LNCAP (cell line): ENCODE data around the gene EHD1.

Source experiments
- TF ChIP-seq, protein P1 (sequence below): fragments of 450-650 bp; IDR thresholded peaks from 2 replicates; pipeline ENCODE4 v1.5.1; 2017; ENCODE audit warnings: mild to moderate bottlenecking

EHD1 gene

DNA sequence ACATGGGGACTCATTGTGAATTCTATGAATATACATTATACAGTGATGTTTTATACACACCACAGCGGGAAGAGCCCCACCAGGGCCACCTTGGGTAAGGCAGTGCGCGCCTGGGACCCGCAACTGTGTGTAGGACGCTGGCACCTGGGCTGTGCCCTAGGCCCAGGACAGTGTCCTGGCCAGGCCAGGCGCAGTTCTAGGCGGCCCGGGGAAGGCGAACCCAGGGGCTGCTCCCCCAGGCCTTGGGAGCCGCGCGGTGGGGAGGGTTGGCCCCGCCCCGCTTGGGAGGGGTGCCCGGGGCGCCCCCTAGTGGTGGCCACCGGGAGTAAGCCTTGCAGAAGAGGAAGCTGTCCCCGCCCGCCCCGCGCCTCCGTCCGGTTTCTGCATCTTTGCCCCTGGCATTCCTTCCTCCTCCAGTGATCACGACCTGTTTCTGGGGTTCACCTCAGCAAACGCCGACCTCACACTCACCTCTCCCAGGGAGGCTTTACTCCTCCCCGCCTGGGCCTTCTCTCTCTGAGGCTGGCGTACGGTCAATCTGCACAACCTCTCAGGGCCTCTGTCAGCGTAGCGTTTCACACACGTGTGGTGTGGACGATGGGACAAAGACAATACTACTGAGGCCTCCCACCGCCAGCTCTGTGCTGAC is 9.5 kb upstream of the EHD1 start:
- TF ChIP-seq, protein P1, sequence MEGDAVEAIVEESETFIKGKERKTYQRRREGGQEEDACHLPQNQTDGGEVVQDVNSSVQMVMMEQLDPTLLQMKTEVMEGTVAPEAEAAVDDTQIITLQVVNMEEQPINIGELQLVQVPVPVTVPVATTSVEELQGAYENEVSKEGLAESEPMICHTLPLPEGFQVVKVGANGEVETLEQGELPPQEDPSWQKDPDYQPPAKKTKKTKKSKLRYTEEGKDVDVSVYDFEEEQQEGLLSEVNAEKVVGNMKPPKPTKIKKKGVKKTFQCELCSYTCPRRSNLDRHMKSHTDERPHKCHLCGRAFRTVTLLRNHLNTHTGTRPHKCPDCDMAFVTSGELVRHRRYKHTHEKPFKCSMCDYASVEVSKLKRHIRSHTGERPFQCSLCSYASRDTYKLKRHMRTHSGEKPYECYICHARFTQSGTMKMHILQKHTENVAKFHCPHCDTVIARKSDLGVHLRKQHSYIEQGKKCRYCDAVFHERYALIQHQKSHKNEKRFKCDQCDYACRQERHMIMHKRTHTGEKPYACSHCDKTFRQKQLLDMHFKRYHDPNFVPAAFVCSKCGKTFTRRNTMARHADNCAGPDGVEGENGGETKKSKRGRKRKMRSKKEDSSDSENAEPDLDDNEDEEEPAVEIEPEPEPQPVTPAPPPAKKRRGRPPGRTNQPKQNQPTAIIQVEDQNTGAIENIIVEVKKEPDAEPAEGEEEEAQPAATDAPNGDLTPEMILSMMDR: peak; percentile 97

DNA sequence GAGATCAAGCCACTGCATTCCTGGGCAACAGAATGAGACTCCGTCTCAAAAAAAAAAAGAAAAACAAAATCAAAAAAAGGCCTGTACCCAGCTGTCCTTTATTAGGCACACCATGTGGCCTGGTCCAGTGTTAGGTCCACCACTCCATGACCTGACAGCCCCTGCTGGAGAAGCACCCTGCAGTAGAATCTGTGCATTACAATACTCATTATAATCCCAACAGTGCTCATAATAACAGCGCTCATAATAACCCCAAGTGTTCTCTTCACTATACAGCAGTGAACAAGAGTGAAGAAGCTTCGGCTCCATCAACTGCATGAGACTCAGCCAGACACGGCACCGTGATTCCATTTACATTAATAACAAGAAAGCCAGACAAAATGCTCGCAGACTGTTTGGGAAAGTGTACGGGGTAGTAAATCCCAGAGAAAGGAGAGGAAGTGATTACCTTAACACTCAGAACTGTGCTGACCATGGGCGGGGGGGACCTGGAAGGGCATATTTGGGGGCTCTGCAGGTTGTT is 8.9 kb upstream of the EHD1 start:
- TF ChIP-seq, protein P1: no peak

DNA sequence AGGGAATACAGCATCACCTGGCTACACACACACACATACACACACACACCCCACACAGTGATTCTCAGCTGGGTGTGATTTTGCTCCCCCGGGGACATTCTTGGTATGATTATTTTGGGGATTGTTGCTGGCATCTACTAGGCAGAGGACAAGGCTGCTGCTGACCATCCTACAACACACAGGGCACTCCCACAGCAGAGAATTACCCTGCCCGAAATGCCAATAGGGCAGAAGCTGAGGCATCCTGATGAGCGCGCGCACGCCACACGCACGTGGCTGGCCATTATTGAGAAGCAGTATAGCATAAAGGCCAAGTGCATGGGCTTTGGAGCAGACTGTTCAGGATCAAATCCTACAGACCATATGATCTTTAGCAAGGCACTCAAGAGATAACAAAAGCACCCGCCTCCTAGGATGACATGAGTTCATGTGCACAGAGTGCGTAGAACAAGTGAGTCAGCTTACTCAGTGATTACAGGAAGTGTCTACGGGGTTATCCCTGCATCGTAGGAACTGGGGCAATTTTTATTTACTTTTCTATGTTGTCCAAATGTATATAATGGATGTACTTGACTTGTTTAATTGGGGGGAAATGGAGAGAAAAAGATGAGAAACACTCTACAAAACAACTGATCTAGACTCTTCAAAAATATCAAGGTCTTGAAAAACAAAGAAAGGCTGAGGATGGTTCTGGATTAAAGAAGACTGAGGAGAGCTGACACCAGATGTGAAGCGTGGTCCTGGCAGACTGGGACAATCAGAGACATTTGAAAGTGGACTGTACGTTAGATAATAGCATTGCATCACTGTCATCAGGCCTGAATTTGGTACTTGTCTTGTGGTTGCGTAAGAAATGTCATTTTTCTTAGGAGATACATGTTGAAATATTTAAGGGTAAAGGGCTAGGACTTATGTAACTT is 7.2 kb upstream of the EHD1 start:
- TF ChIP-seq, protein P1: no peak

DNA sequence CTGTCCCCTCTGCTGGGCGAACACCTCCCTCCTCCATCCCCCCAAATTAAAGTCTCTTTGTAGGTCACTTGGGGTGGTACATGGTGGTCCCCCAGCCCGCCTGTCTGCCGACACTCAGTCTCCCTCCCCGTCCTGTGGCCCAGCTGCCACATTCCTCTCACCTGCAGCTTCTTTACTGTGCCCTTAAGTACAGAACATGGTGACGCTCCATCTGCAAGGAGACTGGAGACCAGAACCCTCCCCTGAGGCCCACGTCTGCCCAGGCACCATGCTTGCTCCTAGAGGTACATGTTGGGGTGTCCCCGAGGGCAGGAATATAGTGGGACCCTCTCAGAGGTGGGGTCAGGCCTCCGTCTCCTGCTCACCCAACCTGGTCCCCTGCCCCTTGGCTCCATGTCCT is 5.6 kb upstream of the EHD1 start:
- TF ChIP-seq, protein P1: no peak

DNA sequence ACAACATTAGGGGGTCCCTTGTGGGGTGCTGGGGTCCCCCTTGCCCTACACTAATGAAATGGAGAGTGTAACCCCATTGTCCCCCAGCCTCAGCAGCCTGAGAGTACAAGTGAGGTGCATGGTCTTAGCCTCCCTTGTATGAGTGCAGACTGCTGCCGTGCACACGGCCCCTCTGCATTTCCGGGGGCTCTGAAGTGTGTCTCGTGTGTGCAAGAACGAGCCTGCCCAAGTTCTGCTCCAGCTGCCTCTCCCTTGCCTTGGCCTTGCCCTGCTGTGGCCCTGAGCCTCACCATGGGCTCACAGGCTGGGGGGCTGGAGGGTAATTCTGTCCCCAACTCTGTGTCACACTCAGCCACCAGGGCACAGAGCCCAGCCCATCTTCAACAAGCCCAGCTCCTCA is 5.2 kb upstream of the EHD1 start:
- TF ChIP-seq, protein P1: no peak

DNA sequence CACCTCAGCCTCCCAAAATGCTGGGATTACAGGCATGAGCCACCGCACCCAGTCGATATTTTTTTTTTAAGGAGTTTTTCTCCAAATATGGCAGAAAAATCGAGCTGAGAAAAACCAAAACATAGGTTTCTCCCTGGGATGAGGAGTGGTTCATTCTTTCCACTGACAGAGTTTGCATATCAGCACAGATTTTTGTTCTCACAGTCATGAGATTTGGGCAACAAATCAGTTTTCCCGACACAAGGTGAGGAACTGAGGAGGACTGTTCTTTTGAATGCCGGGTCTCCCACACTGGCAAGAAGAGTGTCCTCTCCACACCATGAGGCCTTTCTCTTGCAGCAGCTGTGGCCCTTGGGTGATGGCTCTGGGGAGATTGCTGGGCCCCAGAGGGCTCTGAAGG is 3.8 kb upstream of the EHD1 start:
- TF ChIP-seq, protein P1: no peak

DNA sequence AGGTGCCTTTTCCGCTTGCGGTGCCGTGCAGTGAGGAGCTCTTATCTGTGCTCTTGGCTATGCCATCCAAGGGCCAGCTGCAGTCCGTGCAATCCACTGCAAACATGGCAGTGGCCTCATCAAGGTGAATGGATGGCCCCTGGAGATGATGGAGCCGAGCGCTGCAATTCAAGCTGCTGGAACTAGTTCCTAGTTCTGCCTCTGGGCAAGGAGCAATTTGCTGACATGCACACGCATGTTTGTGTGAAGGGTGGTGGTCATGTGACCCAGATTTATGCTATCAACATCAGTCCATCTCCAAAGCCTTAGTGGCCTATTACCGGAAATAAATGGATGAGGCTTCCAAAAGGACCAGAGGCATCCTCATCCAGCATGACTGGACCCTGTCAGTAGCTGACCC is 3.1 kb upstream of the EHD1 start:
- TF ChIP-seq, protein P1: no peak
